Ascending aorta (tissue), 2 donors: Measurements from ENCODE around the gene CDK10. TPM values are rescaled to one million over a fixed set of nuclear protein-coding genes. Genes with fewer than 3 reads are reported as not detected.
"Not testable (repeated sequence)": the region's sequence is repeated elsewhere in the genome, so short reads cannot be mapped to it uniquely, and the experiment has no call there.

Experiments used
- DNase-seq, 2 donors: peaks; one replicate each; pipeline ENCODE4 v3.0.0-alpha.2; 2019; ENCODE audit warnings: low spot score in 2 of 2
- H3K27ac ChIP-seq, 2 donors: fragments of 200-600 bp; sonication (generic); one replicate each; pipeline ENCODE4 v1.5.1; 2016 to 2017; ENCODE audit warnings: mild to moderate bottlenecking in 1 of 2
- H3K27me3 ChIP-seq: fragments of 200-600 bp; sonication (generic); one replicate; pipeline ENCODE4 v1.5.1; 2017
- H3K36me3 ChIP-seq, 2 donors: fragments of 200-600 bp; sonication (generic); one replicate each; pipeline ENCODE4 v1.5.1; 2016
- H3K4me1 ChIP-seq, 2 donors: fragments of 200-600 bp; sonication (generic); one replicate each; pipeline ENCODE4 v1.5.1; 2016 to 2017; ENCODE audit warnings: mild to moderate bottlenecking in 1 of 2
- H3K4me3 ChIP-seq, 2 donors: fragments of 200-600 bp; sonication (generic); one replicate each; pipeline ENCODE4 v1.5.1; 2016 to 2017; ENCODE audit warnings: mild to moderate bottlenecking in 1 of 2
- H3K9me3 ChIP-seq, 2 donors: fragments of 200-600 bp; sonication (generic); one replicate each; pipeline ENCODE4 v1.5.1; 2016
- CTCF ChIP-seq, 3 experiments: fragments of 200-600 bp in 2 of 3; fragments of 450-650 bp in 1 of 3; sonication (generic) in 2 of 3; IDR thresholded peaks; one replicate each; pipeline ENCODE4 v1.5.1; 2016 to 2019; ENCODE audit warnings: antibody characterized with exemption in 3 of 3, mild to moderate bottlenecking in 1 of 3, moderate library complexity in 1 of 3
- intact Hi-C: fragments of 100-400 bp; cut with DNase I; formaldehyde crosslinking; loops from one replicate; pipeline ENCODE4 v1.15.1; 2023
- total RNA-seq: library from RNA; depleted of rRNA; stranded (reverse); fragments of >200 nt; gene quantifications from one replicate; pipeline ENCODE4 v1.1.0, GENCODE V29; 2016

Gene CDK10
- total RNA-seq, 1 donor from 2014 or later = 141 TPM

- H3K4me3 ChIP-seq = peak overlapping the region; percentile 78 to 95
- H3K27me3 ChIP-seq = no peaks in the 10 kb centered on the region
- TF ChIP-seq CTCF (IDR thresholded peaks at IDR 0.05) = no peak
- peak overlapping the region; percentile 72 to 93 for H3K27ac ChIP-seq
- H3K9me3 ChIP-seq = no peaks in the 10 kb centered on the region
- peaks cover 0 to 5% of the 10 kb centered on the region in 2 donors for H3K36me3 ChIP-seq
- DNase-seq = no peak
- intact Hi-C loops = loop anchor here (5.0 to 10.0 kb wide), 2 partner anchors 151 to 414 kb away; partner anchors contain the start of gene SPG7
- peaks cover 3 to 15% of the 10 kb centered on the region in 2 donors for H3K4me1 ChIP-seq
Observed at GRCh38 chr16:89658221-89658879, 28.1 kb upstream of the CDK10 start.

GRCh38 chr16:89660146-89660545 is 26.3 kb upstream of the CDK10 start:
- Histone ChIP-seq H3K36me3 (peaks cover 0 to 5% of the 10 kb centered on the region in 2 donors), H3K9me3 (no peaks in the 10 kb centered on the region), H3K4me3 (no peak overlapping the region), H3K27me3 (no peaks in the 10 kb centered on the region), H3K27ac (no peak overlapping the region), H3K4me1 (peaks cover 3 to 15% of the 10 kb centered on the region in 2 donors)
- DNase-seq = no peak
- TF ChIP-seq CTCF (IDR thresholded peaks at IDR 0.05) = no peak
- intact Hi-C loops = no loop called here

GRCh38 chr16:89661215-89661614 is 25.3 kb upstream of the CDK10 start:
- no peak overlapping the region for H3K27ac ChIP-seq
- H3K4me3 ChIP-seq = no peak overlapping the region
- intact Hi-C loops = no loop called here
- no peak for TF ChIP-seq CTCF (IDR thresholded peaks at IDR 0.05)
- H3K9me3 ChIP-seq = no peaks in the 10 kb centered on the region
- no peak for DNase-seq
- H3K36me3 ChIP-seq = peaks cover 0 to 5% of the 10 kb centered on the region in 2 donors
- no peaks in the 10 kb centered on the region for H3K27me3 ChIP-seq
- peaks cover 3 to 15% of the 10 kb centered on the region in 2 donors for H3K4me1 ChIP-seq

- H3K27me3 ChIP-seq, H3K9me3 ChIP-seq, H3K4me3 ChIP-seq, intact Hi-C loops, DNase-seq, H3K27ac ChIP-seq, H3K36me3 ChIP-seq, H3K4me1 ChIP-seq: not testable (repeated sequence)
Observed at GRCh38 chr16:89664238-89664637, 22.3 kb upstream of the CDK10 start.

DNA sequence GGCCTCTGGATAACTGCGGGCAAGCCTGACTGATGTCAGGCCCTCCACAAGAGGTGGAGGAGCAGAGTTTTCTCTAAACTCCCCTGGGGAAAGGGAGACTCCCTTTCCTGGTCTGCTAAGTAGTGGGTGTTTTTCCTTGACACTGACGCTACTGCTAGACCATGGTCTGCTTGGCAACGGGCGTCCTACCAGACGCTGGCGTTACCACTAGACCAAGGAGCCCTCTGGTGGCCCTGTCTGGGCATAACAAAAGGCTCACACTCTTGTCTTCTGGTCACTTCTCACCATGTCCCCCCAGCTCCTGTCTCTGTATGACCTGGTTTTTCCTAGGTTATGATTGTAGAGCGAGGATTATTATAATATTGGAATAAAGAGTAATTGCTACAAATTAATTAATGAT is 19.5 kb upstream of the CDK10 start:
- TF ChIP-seq CTCF (IDR thresholded peaks at IDR 0.05) = peak in 1 of 3 experiments; percentile 5
- H3K4me3 ChIP-seq, H3K36me3 ChIP-seq, H3K9me3 ChIP-seq, H3K27me3 ChIP-seq, H3K4me1 ChIP-seq, intact Hi-C loops, H3K27ac ChIP-seq, DNase-seq: not testable (repeated sequence)

- no peaks in the 10 kb centered on the region for H3K9me3 ChIP-seq
- H3K4me3 ChIP-seq = no peak overlapping the region
- H3K4me1 ChIP-seq = no peaks in the 10 kb centered on the region
- DNase-seq = no peak
- TF ChIP-seq CTCF (IDR thresholded peaks at IDR 0.05) = no peak
- no peak overlapping the region for H3K27ac ChIP-seq
- H3K27me3 ChIP-seq = no peaks in the 10 kb centered on the region
- H3K36me3 ChIP-seq = no peaks in the 10 kb centered on the region
- intact Hi-C loops = no loop called here
Observed at GRCh38 chr16:89667633-89668032, 18.9 kb upstream of the CDK10 start.
